ENCODE data around the gene DNAJB11.
A peak's percentile ranks its signal among the peaks of the same experiment; 100 is the strongest.
"Not testable (repeated sequence)": the region's sequence is repeated elsewhere in the genome, so short reads cannot be mapped to it uniquely, and the experiment has no call there.

DNAJB11 gene

GRCh38 chr3:186552408-186553031 is 18.0 kb upstream of the DNAJB11 start:
- ATAC-seq = no peak

GRCh38 chr3:186564586-186564985 is 5.9 kb upstream of the DNAJB11 start:
- no peak for ATAC-seq

GRCh38 chr3:186566772-186567071 is 3.8 kb upstream of the DNAJB11 start:
- no peak for ATAC-seq

- peak; percentile 59 to 60 for ATAC-seq
Measured at GRCh38 chr3:186567072-186567921, 3.2 kb upstream of the DNAJB11 start, which contains the start of gene TBCCD1. Gene TBCCD1, minus strand, starts transcription at chr3:186567339. Its CDS starts 3,010 bp downstream, at chr3:186564329.

DNA sequence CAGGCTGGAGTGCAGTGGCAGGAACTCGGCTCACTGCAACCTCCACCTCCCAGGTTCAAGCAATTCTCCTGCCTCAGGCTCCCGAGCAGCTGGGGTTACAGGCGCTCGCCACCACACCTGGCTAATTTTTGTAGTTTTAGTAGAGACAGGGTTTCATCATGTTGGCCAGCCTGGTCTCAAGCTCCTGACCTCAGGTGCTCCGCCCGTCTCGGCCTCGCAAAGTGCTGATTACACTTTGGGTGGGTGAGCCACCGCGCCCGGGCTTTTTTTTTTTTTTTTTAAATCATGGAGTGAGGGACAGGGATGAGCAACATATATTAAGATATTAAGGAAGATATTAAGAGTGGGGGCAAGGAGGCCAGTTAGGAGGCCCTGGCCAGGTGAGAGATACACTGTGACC is 1.2 kb upstream of the DNAJB11 start:
- not testable (repeated sequence) for ATAC-seq

DNA sequence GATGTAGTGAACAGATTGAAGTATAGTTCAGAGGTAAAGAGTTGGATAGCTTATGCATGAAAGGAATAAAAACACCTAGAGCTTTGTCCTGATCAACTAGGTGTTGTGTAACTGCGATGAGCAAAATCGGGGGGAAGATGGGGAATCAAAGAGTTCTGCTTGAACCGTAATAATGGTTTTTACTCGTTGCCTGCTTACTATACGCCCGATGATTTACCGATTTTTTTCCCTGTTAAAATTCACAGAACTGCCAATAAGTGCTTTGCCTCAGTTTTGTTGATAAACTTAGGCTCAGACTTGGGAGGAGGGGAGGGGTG is 783 bp upstream of the DNAJB11 start:
- no peak for ATAC-seq

DNA sequence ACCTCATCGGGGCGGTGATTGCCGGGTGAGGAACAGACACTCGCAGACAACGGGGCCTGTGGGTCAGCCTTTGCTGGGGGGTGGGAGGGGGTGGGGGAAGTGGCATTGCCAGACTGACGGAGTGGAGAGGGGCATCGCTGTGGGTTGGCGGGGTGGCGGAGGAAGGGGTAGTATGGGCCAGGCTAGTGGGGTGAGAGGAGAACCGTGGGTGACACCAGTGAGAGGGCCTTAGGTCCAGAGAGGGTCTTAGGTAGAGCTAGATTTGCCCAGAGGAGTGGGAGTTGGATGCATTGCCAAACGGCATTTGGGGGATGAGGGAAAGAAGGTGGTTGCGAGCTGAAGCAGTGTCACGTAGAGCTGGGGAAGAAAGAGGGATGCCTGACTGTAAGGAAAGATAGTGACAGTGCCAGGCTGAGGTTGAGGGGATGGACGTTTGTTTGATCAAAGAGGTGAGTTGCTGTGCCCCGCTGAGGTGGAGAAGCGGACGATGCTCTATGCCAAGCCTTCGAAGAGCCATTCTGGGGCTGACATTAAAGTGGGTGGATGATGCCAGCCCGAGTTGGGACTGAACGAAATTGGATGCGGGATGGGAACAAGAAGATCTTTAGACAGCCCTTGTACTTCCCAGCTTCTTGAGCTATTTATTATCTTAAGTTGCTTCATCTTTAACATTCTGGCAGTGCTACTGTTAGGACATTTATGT is 572 bp downstream of the DNAJB11 start:
- ATAC-seq = no peak

GRCh38 chr3:186571644-186572013 is 1.1 kb downstream of the DNAJB11 start:
- ATAC-seq = no peak

GRCh38 chr3:186577521-186577920 is 7.0 kb downstream of the DNAJB11 start:
- no peak for ATAC-seq

DNA sequence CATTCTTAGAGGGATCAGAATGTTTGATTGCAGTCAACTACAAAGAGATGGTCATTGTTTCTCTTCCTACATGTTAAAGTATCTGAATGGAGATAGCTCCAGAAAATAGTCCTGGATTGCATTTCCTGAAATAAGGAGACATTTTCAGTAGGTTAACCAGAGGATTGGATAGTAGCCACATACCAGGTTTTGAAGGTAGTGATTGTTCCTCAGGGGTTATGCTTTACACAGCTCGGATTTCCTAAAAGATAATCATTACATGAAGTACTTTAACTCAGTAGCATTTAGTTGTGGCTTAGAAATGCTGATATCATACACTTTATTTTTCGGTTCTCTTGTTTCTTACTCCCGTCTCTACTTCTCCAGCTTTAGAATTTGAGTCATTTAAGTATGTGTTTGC is 10.3 kb downstream of the DNAJB11 start:
- ATAC-seq = no peak

DNA sequence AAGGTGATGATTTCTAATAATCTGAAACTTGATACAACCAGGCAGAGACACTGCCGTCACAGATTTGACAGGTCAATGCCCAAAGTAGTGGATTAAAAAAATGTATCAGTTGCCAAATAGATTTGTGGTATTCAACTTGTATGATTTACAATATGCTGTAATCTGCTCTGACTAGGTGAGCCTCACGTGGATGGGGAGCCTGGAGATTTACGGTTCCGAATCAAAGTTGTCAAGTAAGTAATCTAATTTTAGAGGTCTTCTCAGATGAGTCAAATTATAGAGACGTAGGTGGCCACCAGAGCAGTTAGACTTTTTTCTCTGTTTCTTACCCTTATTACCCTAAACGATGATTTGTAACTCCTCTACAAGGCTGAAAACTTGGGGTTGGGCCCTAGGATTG is 12.0 kb downstream of the DNAJB11 start:
- ATAC-seq = no peak

GRCh38 chr3:186583831-186584230 is 13.3 kb downstream of the DNAJB11 start:
- ATAC-seq = peak in 1 of 2 donors; percentile 63

GRCh38 chr3:186586245-186586644 is 15.7 kb downstream of the DNAJB11 start:
- not testable (repeated sequence) for ATAC-seq

GRCh38 chr3:186587183-186587582 is 16.7 kb downstream of the DNAJB11 start:
- ATAC-seq = no peak

DNA sequence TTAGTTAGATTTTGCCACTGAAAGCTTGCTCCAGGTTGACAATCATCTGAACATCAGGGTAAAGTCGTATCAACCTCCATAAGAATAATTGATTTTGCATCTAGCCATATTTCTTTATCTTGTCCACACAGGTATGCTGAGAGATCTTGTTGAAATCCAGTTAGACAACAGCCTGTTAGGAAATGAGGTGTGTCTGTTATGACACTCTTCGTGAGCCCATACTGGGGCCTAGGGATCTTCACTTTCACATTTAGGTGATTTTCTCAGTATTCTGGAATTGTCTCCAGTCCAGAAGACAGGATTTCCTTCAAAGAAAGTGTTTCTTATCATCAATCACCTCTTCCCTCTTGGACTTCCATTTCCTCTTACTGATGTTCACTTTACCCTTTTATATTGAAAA is 18.1 kb downstream of the DNAJB11 start:
- no peak for ATAC-seq

- ATAC-seq = no peak
Measured at GRCh38 chr3:186589121-186589520, 18.6 kb downstream of the DNAJB11 start.

GRCh38 chr3:186589856-186590579 is 19.5 kb downstream of the DNAJB11 start:
- peak; percentile 85 to 91 for ATAC-seq

GRCh38 chr3:186590580-186591295 is 20.2 kb downstream of the DNAJB11 start:
- ATAC-seq = no peak

GRCh38 chr3:186592682-186593081 is 22.2 kb downstream of the DNAJB11 start:
- ATAC-seq = no peak

DNA sequence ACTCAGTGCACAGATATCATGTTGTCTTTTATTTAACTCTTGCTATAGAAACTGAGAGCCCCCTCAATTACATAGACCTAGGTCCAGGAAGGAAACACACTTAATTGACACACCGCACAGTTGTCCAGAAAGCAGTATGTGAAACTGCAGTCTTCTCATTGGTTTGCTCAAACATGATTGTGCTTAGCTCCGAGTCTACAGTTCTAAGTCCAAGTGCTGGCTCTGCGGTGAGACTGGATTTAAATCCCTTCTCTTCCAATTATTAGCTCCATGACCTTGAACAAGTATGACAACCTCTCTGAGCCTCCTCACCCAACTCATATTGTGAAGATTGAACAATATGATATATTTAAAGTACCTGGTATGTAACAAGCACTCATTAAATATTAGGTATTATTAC is 23.3 kb downstream of the DNAJB11 start:
- ATAC-seq = no peak

GRCh38 chr3:186594591-186595113 is 24.1 kb downstream of the DNAJB11 start:
- no peak for ATAC-seq

DNA sequence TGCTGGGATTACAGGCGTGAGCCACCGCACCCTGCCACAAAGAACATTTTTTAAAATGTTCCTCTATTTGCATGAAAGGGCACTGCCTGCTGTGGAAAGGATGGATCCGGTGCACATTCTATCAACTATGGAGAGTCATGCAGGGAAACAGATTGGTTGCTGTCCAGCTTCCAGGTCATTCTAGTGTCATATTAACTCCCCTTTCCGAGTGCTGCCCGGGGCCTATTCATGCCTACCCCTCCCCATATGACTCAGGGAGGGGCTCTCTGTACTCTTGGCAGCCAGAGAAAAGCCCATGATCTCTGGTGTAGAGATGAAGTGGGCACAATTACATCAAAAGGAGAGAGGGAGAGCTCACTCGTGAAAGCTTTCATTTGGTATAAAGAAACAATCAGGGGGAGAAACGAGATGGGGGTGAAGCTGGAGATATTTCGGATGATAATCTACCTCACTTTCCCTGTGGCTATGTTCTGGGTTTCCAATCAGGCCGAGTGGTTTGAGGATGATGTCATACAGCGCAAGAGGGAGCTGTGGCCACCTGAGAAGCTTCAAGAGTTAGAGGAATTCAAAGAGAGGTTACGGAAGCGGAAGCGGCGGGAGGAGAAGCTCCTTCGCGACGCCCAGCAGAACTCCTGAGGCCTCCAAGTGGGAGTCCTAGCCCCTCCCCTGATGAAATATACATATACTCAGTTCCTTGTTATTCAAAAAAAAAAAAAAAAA is 26.2 kb downstream of the DNAJB11 start:
- no peak for ATAC-seq

Measured in activated CD4-positive, CD25-positive, alpha-beta regulatory T cell treated with anti-CD3 and anti-CD28 coated beads, Interleukin-2, amount 50 U/mL, for 24 hours (primary cell).